HEK293T (cell line): Measurements from ENCODE around the gene REV3L.

Source experiments
- ARNT ChIP-seq: fragments of 450-650 bp; IDR thresholded peaks from 2 replicates; pipeline ENCODE4 v1.6.1; 2017; ENCODE audit warnings: mild to moderate bottlenecking
- BHLHE40 ChIP-seq: fragments of 450-650 bp; IDR thresholded peaks from 2 replicates; pipeline ENCODE4 v1.6.1; 2016; ENCODE audit warnings: mild to moderate bottlenecking, moderate library complexity, borderline replicate concordance
- FOXM1 ChIP-seq: fragments of 450-650 bp; IDR thresholded peaks from 2 replicates; pipeline ENCODE4 v1.6.1; 2017; ENCODE audit warnings: mild to moderate bottlenecking, borderline replicate concordance
- ZNF384 ChIP-seq: fragments of 450-650 bp; IDR thresholded peaks from 2 replicates; pipeline ENCODE4 v1.6.1; 2016

DNA sequence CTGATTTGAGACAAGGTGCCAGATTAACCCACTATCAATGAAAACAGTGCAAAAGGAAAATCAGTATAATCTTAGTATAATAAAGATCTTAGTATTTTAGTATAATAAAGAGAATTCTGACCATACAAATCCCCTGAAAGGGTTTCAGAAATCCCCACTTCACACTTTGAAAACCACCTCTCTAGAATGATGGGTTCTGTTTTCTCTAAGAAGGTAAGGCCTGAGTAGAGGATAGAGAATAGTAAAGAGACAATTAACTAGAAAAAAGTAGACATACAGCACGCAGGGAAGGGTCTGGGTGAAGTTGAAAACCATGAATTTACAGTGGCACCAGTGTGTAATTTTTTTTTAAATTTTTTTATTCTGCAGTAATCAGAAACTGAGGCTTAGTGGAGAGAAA is 73.6 kb downstream of the REV3L start:
- TF ChIP-seq ZNF384 (no peak), FOXM1 (no peak), BHLHE40 (no peak), ARNT (no peak)
